HepG2 (cell line): ENCODE results near the gene ICAM2. TPM values are rescaled to one million over a fixed set of nuclear protein-coding genes. Genes with fewer than 3 reads are reported as not detected.

Source experiments
- AGO2 ChIP-seq: fragments of 200-400 bp; formaldehyde crosslinking; optimal IDR thresholded peaks from 2 replicates; pipeline ENCODE3; 2017; ENCODE audit warnings: mild to moderate bottlenecking, low read depth, low read length, moderate library complexity
- FOXA1 ChIP-seq, 2 experiments: fragments of 450-650 bp in 1 of 2; sonication (generic) in 1 of 2; formaldehyde crosslinking in 1 of 2; IDR thresholded peaks; 2 replicates each; pipeline versions ENCODE4 v1.4.0 to v1.6.1; 2016 to 2020; ENCODE audit warnings: missing genetic modification reagents in 1 of 2
- FOXP1 ChIP-seq, 2 experiments: fragments of 450-650 bp in 1 of 2; IDR thresholded peaks; 2 replicates each; pipeline ENCODE4 v1.6.1; 2017 to 2018; ENCODE audit warnings: antibody characterized with exemption in 1 of 2
- GATAD1 ChIP-seq: IDR thresholded peaks from 2 replicates; pipeline ENCODE4 v1.6.1; 2016; ENCODE audit warnings: missing genetic modification reagents, missing compliant biosample characterization
- ISL2 ChIP-seq: sonication (generic); formaldehyde crosslinking; IDR thresholded peaks from 2 replicates; pipeline ENCODE4 v1.5.0; 2020; ENCODE audit warnings: missing genetic modification reagents
- NCOA1 ChIP-seq: sonication (generic); formaldehyde crosslinking; IDR thresholded peaks from 2 replicates; pipeline ENCODE4 v1.9.0; 2021; ENCODE audit warnings: missing genetic modification reagents
- RARG ChIP-seq: sonication (generic); formaldehyde crosslinking; IDR thresholded peaks from 2 replicates; pipeline ENCODE4 v1.4.0; 2020; ENCODE audit warnings: low read depth, mild to moderate bottlenecking, missing genetic modification reagents
- RBAK ChIP-seq: sonication (generic); formaldehyde crosslinking; IDR thresholded peaks from 2 replicates; pipeline ENCODE4 v1.5.1; 2020; ENCODE audit warnings: mild to moderate bottlenecking, missing genetic modification reagents
- REXO4 ChIP-seq: sonication (generic); formaldehyde crosslinking; IDR thresholded peaks from 2 replicates; pipeline ENCODE4 v1.8.0; 2022; ENCODE audit warnings: missing genetic modification reagents, mild to moderate bottlenecking, borderline replicate concordance
- ZNF234 ChIP-seq: sonication (generic); formaldehyde crosslinking; conservative IDR thresholded peaks from 2 replicates; pipeline ENCODE4 v1.5.1; 2020; ENCODE audit warnings: mild to moderate bottlenecking, missing genetic modification reagents
- ZNF256 ChIP-seq: sonication (generic); formaldehyde crosslinking; conservative IDR thresholded peaks from 2 replicates; pipeline ENCODE4 v1.4.0; 2020; ENCODE audit warnings: missing genetic modification reagents
- ZNF7 ChIP-seq: IDR thresholded peaks from 2 replicates; pipeline ENCODE4 v1.6.1; 2016; ENCODE audit warnings: missing biosample characterization, missing genetic modification reagents
- polyA plus RNA-seq, 8 experiments: library from polyadenylated mRNA; depleted of rRNA in 3 of 8; stranded (reverse) in 7 of 8; unstranded in 1 of 8; fragments of >200 nt; fragmentation: Illumina TruSeq in 4 of 8; extraction: Trizol in 4 of 8; gene quantifications; 2 replicates each; pipeline versions ENCODE4 v1.2.1 to v1.2.3, GENCODE V29; 2011 to 2016; ENCODE audit warnings: low read depth in 4 of 8, missing spikeins in 1 of 8, mixed read lengths in 1 of 8; ENCODE audit not compliant: insufficient read depth in 1 of 8
- total RNA-seq, 5 experiments: library from RNA; depleted of rRNA; stranded (reverse); fragments of >200 nt; fragmentation: Illumina TruSeq; extraction: Trizol; gene quantifications; 2 replicates each; pipeline ENCODE4 v1.2.3, GENCODE V29; 2016; ENCODE audit warnings: low read depth in 1 of 5
- TF ChIP-seq, protein P1 (sequence below): sonication (generic); formaldehyde crosslinking; IDR thresholded peaks from 2 replicates; pipeline ENCODE4 v1.4.0; 2020; ENCODE audit warnings: missing genetic modification reagents
- TF ChIP-seq, protein P2 (sequence below): IDR thresholded peaks from 2 replicates; pipeline ENCODE4 v1.6.1; 2016; ENCODE audit warnings: missing genetic modification reagents, missing compliant biosample characterization
- TF ChIP-seq, protein P3 (sequence below): sonication (generic); formaldehyde crosslinking; IDR thresholded peaks from 2 replicates; pipeline ENCODE4 v1.9.0; 2022; ENCODE audit warnings: low read depth, missing genetic modification reagents
- TF ChIP-seq, protein P4 (sequence below): sonication (generic); IDR thresholded peaks from 2 replicates; pipeline ENCODE4 v1.6.1; 2016; ENCODE audit warnings: low read depth, borderline replicate concordance
- TF ChIP-seq, protein P5 (sequence below): sonication (generic); formaldehyde crosslinking; IDR thresholded peaks from 2 replicates; pipeline ENCODE4 v1.5.0; 2020; ENCODE audit warnings: missing genetic modification reagents, mild to moderate bottlenecking, borderline replicate concordance
- TF ChIP-seq, protein P6 (sequence below): sonication (generic); formaldehyde crosslinking; IDR thresholded peaks from 2 replicates; pipeline ENCODE4 v1.8.1; 2022; ENCODE audit warnings: mild to moderate bottlenecking, missing genetic modification reagents
- TF ChIP-seq, protein P7 (sequence below): sonication (generic); formaldehyde crosslinking; IDR thresholded peaks from 2 replicates; pipeline ENCODE4 v1.4.0; 2020; ENCODE audit warnings: mild to moderate bottlenecking, missing genetic modification reagents

Gene ICAM2
- total and polyA plus RNA-seq, 2 of the 13 experiments (the other 11 are each of a cell fraction or from before 2014, with no cell fraction given) = 10.9 to 20.8 TPM

DNA sequence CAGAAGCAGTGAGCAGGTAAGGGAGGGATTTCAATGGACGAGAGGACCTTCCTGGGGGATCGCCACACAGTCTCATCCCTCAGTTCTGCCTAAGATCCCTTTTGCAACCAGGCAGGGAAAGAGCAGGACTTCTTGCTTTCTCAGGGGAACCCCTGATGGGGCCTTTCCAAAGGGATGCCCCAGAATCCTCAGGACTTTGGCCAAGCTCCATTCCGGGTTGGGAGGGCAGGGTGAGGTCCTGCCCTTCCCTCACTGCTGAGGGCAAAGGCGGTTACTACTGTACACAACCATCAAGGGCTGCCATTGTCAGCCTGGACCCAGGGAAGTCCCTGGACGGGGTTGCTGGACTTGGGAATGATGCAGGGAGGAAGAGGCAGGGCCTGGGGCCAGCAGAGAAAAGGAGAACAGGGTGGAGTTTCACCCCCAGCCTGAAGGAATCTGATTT is 12.6 kb downstream of the ICAM2 start (continued):
- TF ChIP-seq, protein P1, sequence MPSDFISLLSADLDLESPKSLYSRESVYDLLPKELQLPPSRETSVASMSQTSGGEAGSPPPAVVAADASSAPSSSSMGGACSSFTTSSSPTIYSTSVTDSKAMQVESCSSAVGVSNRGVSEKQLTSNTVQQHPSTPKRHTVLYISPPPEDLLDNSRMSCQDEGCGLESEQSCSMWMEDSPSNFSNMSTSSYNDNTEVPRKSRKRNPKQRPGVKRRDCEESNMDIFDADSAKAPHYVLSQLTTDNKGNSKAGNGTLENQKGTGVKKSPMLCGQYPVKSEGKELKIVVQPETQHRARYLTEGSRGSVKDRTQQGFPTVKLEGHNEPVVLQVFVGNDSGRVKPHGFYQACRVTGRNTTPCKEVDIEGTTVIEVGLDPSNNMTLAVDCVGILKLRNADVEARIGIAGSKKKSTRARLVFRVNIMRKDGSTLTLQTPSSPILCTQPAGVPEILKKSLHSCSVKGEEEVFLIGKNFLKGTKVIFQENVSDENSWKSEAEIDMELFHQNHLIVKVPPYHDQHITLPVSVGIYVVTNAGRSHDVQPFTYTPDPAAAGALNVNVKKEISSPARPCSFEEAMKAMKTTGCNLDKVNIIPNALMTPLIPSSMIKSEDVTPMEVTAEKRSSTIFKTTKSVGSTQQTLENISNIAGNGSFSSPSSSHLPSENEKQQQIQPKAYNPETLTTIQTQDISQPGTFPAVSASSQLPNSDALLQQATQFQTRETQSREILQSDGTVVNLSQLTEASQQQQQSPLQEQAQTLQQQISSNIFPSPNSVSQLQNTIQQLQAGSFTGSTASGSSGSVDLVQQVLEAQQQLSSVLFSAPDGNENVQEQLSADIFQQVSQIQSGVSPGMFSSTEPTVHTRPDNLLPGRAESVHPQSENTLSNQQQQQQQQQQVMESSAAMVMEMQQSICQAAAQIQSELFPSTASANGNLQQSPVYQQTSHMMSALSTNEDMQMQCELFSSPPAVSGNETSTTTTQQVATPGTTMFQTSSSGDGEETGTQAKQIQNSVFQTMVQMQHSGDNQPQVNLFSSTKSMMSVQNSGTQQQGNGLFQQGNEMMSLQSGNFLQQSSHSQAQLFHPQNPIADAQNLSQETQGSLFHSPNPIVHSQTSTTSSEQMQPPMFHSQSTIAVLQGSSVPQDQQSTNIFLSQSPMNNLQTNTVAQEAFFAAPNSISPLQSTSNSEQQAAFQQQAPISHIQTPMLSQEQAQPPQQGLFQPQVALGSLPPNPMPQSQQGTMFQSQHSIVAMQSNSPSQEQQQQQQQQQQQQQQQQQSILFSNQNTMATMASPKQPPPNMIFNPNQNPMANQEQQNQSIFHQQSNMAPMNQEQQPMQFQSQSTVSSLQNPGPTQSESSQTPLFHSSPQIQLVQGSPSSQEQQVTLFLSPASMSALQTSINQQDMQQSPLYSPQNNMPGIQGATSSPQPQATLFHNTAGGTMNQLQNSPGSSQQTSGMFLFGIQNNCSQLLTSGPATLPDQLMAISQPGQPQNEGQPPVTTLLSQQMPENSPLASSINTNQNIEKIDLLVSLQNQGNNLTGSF = no peak
- TF ChIP-seq REXO4 (CRISPR knock-in tag) (no peak), ZNF256 (no peak), FOXA1 (IDR thresholded peaks at IDR 0.05) (no peak), FOXA1 (CRISPR knock-in tag; IDR thresholded peaks at IDR 0.05) (peak; percentile 77), ISL2 (CRISPR knock-in tag) (no peak), FOXP1 (IDR thresholded peaks at IDR 0.05) (no peak), FOXP1 (CRISPR knock-in tag; IDR thresholded peaks at IDR 0.05) (no peak), GATAD1 (no peak), ZNF7 (CRISPR knock-in tag) (no peak), AGO2 (no peak), RARG (CRISPR knock-in tag) (no peak), RBAK (0 out of 2 replicates have a peak, but pooled peaks have one; percentile 37), NCOA1 (CRISPR knock-in tag) (no peak), ZNF234 (no peak)
- TF ChIP-seq, protein P2, sequence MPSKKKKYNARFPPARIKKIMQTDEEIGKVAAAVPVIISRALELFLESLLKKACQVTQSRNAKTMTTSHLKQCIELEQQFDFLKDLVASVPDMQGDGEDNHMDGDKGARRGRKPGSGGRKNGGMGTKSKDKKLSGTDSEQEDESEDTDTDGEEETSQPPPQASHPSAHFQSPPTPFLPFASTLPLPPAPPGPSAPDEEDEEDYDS = peak; percentile 28; the same call in 1 of the 2 replicates
- TF ChIP-seq, protein P3, sequence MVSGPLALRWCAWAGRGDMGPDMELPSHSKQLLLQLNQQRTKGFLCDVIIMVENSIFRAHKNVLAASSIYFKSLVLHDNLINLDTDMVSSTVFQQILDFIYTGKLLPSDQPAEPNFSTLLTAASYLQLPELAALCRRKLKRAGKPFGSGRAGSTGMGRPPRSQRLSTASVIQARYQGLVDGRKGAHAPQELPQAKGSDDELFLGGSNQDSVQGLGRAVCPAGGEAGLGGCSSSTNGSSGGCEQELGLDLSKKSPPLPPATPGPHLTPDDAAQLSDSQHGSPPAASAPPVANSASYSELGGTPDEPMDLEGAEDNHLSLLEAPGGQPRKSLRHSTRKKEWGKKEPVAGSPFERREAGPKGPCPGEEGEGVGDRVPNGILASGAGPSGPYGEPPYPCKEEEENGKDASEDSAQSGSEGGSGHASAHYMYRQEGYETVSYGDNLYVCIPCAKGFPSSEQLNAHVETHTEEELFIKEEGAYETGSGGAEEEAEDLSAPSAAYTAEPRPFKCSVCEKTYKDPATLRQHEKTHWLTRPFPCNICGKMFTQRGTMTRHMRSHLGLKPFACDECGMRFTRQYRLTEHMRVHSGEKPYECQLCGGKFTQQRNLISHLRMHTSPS (CRISPR knock-in tag) = 0 out of 2 replicates have a peak, but pooled peaks have one; percentile 55
- TF ChIP-seq, protein P4, sequence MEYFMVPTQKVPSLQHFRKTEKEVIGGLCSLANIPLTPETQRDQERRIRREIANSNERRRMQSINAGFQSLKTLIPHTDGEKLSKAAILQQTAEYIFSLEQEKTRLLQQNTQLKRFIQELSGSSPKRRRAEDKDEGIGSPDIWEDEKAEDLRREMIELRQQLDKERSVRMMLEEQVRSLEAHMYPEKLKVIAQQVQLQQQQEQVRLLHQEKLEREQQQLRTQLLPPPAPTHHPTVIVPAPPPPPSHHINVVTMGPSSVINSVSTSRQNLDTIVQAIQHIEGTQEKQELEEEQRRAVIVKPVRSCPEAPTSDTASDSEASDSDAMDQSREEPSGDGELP = no peak
- TF ChIP-seq, protein P5, sequence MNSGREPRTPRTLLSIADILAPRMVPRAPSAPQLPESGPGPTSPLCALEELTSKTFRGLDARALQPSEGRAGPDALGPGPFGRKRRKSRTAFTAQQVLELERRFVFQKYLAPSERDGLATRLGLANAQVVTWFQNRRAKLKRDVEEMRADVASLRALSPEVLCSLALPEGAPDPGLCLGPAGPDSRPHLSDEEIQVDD (CRISPR knock-in tag) = no peak
- TF ChIP-seq, protein P6, sequence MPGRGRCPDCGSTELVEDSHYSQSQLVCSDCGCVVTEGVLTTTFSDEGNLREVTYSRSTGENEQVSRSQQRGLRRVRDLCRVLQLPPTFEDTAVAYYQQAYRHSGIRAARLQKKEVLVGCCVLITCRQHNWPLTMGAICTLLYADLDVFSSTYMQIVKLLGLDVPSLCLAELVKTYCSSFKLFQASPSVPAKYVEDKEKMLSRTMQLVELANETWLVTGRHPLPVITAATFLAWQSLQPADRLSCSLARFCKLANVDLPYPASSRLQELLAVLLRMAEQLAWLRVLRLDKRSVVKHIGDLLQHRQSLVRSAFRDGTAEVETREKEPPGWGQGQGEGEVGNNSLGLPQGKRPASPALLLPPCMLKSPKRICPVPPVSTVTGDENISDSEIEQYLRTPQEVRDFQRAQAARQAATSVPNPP (CRISPR knock-in tag) = no peak
- TF ChIP-seq, protein P7, sequence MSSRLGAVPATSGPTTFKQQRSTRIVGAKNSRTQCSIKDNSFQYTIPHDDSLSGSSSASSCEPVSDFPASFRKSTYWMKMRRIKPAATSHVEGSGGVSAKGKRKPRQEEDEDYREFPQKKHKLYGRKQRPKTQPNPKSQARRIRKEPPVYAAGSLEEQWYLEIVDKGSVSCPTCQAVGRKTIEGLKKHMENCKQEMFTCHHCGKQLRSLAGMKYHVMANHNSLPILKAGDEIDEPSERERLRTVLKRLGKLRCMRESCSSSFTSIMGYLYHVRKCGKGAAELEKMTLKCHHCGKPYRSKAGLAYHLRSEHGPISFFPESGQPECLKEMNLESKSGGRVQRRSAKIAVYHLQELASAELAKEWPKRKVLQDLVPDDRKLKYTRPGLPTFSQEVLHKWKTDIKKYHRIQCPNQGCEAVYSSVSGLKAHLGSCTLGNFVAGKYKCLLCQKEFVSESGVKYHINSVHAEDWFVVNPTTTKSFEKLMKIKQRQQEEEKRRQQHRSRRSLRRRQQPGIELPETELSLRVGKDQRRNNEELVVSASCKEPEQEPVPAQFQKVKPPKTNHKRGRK = no peak
